Progenitor cell of endocrine pancreas (in vitro differentiated cells): ENCODE data around the gene C1orf74. TPM values are rescaled to one million over a fixed set of nuclear protein-coding genes. Genes with fewer than 3 reads are reported as not detected.

Experiments used
- DNase-seq: peaks from one replicate; pipeline ENCODE4 v3.0.0; 2021; ENCODE audit warnings: low spot score; ENCODE audit not compliant: unreplicated experiment
- H3K27ac Mint-ChIP-seq: 2 replicates; pipeline ENCODE4 v1.8.0; 2021; ENCODE audit warnings: mild to moderate bottlenecking, moderate library complexity, mixed read lengths
- H3K27me3 Mint-ChIP-seq: 2 replicates; pipeline ENCODE4 v1.8.0; 2021; ENCODE audit warnings: mixed read lengths
- H3K36me3 Mint-ChIP-seq: 2 replicates; pipeline ENCODE4 v1.8.0; 2022; ENCODE audit warnings: mixed read lengths; ENCODE audit not compliant: insufficient read depth
- H3K4me1 Mint-ChIP-seq: 2 replicates; pipeline ENCODE4 v1.8.0; 2021; ENCODE audit warnings: low read depth, mixed read lengths
- H3K4me3 Mint-ChIP-seq: 2 replicates; pipeline ENCODE4 v1.8.0; 2021; ENCODE audit warnings: low read depth, mild to moderate bottlenecking, moderate library complexity, mixed read lengths
- H3K9me3 Mint-ChIP-seq: 2 replicates; pipeline ENCODE4 v1.8.0; 2021; ENCODE audit warnings: low read depth, mixed read lengths
- CTCF ChIP-seq: fragments of 200-600 bp; sonication (generic); IDR thresholded peaks from one replicate; pipeline ENCODE4 v1.5.0; 2021; ENCODE audit warnings: antibody characterized with exemption, mild to moderate bottlenecking; ENCODE audit not compliant: unreplicated experiment
- long read RNA-seq: library from polyadenylated mRNA; unstranded; transcript quantifications from one replicate; pipeline ENCODE4 v2.0.0, GENCODE V29; 2020
- total RNA-seq: library from RNA; stranded (reverse); gene quantifications from 2 replicates; pipeline ENCODE4 v1.2.1, GENCODE V29; 2021

C1orf74 gene
- total RNA-seq, result 2.5 and 3.1 TPM in 2 replicates
- long read RNA-seq, full-length matches to known transcripts, result 13 of 15 reads
- long read RNA-seq, partial matches to known transcripts, result 0 of 15 reads
- long read RNA-seq, other reads (novel, unspliced or antisense), result 2 of 15 reads

GRCh38 chr1:209784265-209785169, at the start of gene C1orf74:
TSS of gene C1orf74 (minus strand) at chr1:209784559. CDS start at chr1:209783634, 925 bp downstream.
- TF ChIP-seq CTCF, result no peak
- Mint-ChIP-seq H3K27me3 (no peaks in the 10 kb centered on the region), H3K36me3 (peaks cover 23% of the 10 kb centered on the region), H3K9me3 (no peaks in the 10 kb centered on the region), H3K4me3 (peak within 1 kb of the TSS; percentile 88), H3K4me1 (peaks cover 14% of the 10 kb centered on the region), H3K27ac (peak within 1 kb of the TSS; percentile 98)
- peak; percentile 100 for DNase-seq

GRCh38 chr1:209831615-209832014, 47.3 kb upstream of the C1orf74 start:
- Mint-ChIP-seq H3K27ac (no peak overlapping the region), H3K4me3 (no peak overlapping the region), H3K27me3 (no peaks in the 10 kb centered on the region), H3K36me3 (peaks cover 16% of the 10 kb centered on the region), H3K9me3 (peaks cover 4% of the 10 kb centered on the region), H3K4me1 (peaks cover 6% of the 10 kb centered on the region)
- no peak for TF ChIP-seq CTCF
- no peak for DNase-seq

- Mint-ChIP-seq H3K4me1 (peaks cover 8% of the 10 kb centered on the region), H3K27ac (no peak overlapping the region), H3K27me3 (no peaks in the 10 kb centered on the region), H3K9me3 (peaks cover 4% of the 10 kb centered on the region), H3K4me3 (no peak overlapping the region), H3K36me3 (peaks cover 14% of the 10 kb centered on the region)
- no peak for DNase-seq
- no peak for TF ChIP-seq CTCF
Observed at GRCh38 chr1:209830722-209831121, 46.4 kb upstream of the C1orf74 start.

GRCh38 chr1:209829716-209830115, 45.4 kb upstream of the C1orf74 start:
- no peak for DNase-seq
- Mint-ChIP-seq H3K36me3 (peaks cover 14% of the 10 kb centered on the region), H3K4me3 (peak overlapping the region; percentile 64), H3K27me3 (peaks cover 2% of the 10 kb centered on the region), H3K4me1 (peaks cover 8% of the 10 kb centered on the region), H3K9me3 (peaks cover 4% of the 10 kb centered on the region), H3K27ac (no peak overlapping the region)
- no peak for TF ChIP-seq CTCF

DNA sequence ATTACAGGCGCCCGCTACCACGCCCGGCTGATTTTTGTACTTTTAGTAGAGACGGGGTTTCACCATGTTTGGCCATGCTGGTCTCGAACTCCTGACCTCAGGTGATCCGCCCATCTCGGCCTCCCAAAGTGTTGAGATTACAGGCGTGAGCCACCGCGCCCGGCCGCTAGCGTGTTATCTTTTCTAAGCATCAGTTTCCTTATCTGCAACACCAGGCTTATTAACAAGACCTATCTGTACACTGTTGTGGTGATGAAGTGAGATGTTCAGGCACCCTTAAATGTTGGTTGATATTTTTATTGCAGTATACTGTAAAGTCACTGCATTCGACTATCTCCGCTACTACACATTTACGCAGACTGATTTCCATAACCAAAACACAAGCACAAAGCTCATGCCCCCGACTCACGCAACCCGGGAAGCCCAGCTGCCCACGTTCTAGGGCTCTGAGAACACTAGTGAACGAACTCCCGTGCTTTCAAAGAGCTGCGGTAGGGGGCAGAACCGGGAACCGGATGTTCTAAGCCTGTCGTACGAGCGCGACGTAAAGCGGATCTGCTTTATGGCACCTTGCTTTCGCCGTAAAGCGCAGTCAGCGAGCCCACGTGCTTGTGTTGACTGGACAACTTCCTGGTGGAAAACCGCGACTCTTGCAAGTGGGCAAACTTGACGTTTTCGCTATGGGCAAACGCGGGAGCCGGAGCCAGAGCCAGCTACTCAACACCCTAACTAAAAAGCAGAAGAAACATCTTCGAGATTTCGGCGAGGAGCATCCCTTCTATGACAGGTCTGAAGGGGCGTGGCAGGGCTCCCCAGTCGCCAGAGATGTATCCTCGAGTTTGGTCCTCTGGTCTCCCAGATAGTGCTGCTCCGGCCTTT, 43.3 kb upstream of the C1orf74 start, which contains the start of gene UTP25:
Gene UTP25 (plus strand): TSS at position 589 of the 879 bp plus-strand sequence. CDS start 92 bp downstream, at position 681.
- Mint-ChIP-seq H3K4me3 (peak within 1 kb of the TSS; percentile 96), H3K36me3 (peaks cover 5% of the 10 kb centered on the region)
- TF ChIP-seq CTCF, result peak; percentile 68

More for the DNA sequence above, 43.3 kb upstream of the C1orf74 start, which contains the start of gene UTP25:
- peak; percentile 87 for DNase-seq
- Mint-ChIP-seq H3K27ac (peak within 1 kb of the TSS; percentile 87), H3K9me3 (peaks cover 4% of the 10 kb centered on the region), H3K27me3 (peaks cover 7% of the 10 kb centered on the region), H3K4me1 (peaks cover 11% of the 10 kb centered on the region)
